Measurements from ENCODE around the gene PADI1.

The PADI1 gene

DNA sequence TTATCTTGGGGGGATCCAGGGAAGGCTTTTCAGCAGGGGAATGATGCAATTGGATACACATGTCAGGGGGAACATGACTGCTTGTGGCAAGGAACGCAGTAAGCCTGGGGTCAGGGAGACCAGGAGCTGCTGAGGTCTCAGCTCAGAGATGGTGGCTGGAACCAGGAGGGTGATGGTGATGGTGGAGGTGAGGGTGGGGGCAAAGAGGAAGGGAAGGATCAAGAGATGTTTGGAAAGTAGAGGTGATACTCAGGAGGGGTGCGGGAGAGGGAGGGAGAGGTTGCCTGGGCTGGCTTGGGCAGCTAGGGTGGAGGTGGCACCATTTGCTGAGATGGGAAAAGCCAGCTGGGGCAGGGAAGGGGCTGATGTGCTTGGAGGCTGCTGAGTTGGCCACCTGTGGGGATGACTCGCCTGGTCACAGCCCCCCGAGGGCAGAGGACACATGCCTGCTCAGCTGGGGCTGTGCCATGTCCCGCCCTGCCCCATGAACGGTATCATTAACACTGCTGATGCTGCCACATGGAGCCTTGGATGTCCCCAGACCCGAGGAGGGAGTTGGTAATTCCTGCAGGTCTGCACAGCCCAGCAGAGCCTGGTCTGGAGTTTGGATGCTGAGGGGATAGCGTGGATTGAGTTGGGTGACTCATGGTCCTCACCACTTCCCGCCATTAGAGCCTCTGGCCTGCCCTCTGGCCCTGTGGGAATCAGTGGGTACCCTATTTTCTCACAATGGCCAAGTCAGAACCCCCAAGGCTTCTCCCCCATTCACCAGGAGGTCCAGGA is 6.3 kb upstream of the PADI1 start:
- no peak for DNase-seq

DNA sequence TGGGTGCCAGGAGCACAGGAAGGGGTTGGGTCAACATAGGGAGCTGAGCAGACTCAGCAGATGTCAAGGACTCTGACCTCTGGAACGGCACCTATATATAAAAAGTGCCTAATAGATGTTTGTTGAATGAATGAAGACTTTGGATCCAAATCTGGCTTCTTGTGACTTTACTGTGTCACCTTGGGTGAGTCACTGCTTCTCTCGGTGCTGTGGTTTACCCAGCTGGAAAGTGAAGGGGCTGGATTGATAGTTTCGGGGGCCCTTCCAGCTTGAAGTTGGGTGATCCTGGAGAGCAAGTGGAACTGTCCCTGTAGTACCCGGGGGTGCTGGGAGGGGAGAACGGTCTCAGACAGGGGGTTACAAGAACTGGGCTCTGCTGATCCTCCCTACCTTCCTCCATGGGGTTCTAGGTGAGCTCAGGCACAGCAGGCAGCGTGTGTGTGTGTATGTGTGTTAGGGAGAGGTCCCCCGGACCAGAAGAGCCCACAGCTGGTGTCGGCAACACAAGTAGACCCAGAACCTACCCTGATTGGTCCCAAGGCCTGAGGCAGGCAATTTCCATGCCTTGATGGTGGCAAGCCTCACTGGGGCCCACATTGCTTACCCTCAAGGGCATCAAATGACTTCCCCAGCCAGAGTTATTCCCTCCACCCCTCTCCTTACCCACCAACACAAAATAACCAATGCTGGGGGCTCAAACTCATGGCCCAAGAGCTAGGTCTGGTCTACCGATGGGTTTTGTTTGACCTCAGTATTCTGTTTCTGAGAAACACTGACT is 5.5 kb upstream of the PADI1 start:
- DNase-seq = no peak

DNA sequence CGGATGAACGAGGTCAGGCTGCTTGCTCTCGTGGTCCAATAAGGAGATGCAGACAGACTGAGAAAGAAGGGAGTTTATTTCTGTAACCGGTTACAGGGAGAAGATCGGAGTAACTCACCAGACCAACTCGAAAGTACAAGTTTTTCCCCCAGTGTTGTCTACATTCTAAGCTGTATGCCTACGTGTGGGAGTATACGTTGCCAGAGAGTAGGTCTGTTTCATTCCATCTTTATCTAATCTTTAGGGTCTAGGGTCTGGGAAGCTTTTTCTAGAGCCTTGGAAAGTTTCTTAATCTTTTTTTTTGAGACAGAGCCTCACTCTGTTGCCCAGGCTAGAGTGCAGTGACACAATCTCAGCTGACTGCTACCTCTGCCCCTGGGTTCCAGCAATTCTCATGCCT is 4.7 kb upstream of the PADI1 start:
- DNase-seq = no peak

DNA sequence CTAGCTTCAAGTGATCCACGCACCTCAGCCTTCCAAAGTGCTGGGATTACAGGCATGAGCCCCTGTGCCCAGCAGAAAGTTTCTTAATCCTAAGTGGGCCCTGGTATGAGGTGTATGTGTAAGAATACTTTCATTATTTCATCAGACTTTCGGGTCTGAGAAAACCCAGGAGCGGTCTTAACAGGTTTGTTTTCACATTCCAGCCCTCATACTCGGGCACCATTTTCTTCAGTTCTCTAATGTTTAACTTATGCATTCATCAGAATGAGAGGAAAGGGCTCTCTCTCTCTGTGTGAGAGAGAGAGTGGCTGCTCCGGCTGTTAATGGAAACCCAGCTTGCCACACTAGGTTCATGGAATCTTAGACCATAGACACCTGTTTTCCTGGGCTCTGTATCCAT is 4.2 kb upstream of the PADI1 start:
- DNase-seq = no peak

DNA sequence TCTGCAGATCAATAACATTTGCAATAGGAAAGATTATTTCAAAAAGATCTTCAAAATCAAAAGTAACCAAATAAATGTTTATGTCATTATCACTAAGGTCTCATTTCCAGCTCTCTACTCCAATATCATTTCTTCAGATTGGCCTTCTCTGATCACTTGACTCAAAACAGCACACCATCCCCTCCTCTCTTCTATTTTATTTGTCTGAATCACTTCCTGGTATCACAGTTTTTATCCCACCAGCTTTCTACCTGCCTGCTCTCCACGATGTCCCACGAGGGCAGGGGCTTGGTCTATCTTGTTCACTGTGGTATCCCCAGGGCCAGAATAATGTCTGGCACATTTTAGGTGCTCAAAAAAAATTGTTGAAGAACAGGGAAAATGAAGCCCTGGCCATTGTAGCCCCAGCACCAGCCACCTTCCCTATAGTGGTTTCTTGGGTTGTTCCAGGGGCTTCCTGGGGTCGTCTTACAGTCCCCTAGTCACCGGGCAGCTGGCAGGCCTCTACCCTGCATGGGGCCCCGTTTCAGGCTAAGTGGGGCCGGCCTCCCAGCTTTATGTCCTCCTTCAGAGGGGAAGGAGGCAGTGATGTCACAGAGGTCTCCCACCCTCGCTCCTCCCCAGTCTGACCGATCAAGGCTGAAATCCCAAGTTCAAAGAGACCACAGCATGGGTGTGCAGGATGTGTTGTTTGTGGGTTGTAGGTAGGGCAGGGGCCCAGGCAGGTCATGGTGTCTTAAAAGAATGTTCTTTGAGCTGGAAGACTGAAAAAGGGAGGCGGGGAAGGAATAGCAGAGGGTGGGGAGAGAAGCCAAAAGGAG is 3.5 kb upstream of the PADI1 start:
- no peak for DNase-seq

DNA sequence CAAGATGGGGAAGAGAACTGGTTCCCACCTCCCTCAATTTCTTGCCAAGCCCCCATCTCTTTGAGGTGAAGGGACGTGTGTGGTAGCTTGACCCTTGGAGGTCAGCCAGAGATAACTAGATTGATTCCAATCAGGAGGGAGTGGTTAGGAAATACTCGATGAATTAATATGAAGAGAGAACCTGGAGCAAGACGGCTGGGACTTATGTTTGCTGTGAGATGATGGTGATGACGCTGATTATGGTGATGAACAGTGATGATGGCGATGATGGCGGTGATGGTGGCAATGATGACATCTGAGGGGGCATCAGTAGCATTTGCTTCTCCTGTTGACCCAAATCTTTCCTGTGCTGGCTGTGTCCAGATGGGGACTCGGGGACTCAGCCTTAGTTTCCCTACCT is 724 bp downstream of the PADI1 start:
- DNase-seq = no peak

DNA sequence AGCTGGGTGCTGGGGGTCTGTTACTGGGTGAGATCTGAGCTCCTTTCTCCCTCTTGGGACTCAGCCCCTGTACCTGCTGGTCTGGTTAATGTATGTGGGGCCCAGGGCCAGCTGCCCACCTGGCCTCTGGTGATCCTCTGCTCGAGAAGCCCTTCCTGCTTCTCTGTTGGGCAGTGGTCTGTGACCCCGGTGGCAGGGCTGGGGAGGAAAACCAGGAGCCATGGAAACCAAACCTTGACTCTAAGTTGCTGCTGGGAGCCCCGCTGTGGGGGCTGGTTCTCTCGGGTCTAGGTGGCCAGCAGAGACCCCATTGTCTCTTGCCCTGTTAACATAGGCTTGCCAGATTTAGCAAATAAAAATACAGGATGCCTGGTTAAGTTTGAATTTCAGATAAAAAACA is 1.3 kb downstream of the PADI1 start:
- DNase-seq = no peak

DNA sequence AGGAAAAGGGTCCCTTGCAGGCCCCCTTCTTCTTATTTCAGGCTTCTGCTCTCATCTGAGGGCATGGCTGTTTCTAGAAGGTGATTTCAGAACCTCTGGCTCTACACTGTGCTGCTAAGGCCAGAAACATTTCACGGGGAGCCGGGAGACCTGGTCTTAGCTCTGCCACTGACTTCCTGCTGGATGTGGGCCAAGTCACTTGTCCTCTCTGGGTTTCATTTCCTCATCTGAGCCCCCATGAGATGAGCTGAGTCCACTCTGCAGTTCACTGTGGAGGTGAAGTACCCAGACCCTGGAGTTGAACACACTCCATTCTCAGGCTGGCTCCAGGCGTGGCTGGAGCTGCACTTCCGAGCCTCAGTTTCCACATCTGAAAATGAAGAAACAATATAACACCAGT is 2.1 kb downstream of the PADI1 start:
- DNase-seq = no peak

DNA sequence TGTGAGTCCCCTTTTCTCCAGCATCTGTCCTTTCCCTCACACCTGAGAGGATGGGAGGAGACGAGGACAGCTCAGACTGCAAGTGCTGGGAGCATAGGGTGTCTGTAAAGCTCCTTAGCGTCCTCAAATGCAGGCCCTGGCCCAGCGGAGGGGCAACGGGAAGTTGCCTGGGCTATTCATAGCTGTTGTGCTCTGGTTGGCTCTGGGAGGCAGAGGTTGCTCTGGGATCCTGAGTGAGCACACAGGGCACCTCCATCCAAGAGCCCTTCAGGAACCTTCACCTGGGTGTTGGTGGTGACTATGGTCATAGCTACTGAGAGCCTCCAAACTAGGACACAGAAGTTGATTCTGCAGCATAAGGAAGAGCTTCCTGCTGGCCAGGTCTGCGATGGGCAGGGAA is 2.6 kb downstream of the PADI1 start:
- DNase-seq = no peak

DNA sequence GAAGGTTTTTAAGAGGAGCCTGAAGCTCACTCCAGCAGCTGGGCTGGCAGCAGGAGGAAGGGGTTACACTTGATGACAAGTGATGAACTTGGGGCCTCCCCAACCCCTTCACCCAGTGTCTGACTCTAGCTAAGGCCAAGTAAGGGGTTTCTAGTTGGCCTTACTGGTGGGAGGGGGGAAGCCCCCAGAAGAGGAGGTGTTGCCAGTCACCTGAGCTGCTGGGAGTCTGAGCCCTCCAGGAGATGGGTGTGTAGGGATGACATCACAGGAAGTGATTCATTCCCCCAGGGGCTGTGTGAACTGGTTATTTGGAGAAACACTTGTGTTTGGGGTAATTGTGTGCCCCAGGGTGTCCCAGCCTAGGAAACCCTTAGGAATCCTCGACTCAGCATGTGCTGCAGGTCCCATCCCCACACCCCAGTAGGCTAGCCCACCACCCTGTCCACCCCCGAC is 3.1 kb downstream of the PADI1 start:
- no peak for DNase-seq

DNA sequence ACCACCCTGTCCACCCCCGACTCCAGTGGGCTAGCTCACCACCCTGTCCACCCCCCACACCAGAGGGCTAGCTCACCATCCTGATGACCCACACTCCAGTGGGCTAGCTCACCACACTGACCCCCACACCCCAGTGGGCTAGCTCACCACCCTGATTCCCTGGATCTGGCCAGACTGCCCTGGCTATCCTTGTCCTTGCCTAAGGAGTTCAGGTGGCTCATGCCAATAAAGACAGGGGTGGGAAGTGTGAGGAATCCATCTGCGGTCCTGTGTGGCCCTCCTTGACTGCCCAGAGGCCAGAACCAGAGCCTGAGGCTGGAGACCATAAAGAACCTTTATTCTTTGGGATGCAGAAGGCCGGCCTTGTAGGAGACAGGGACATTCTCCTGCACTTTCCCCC is 3.6 kb downstream of the PADI1 start:
- no peak for DNase-seq

DNA sequence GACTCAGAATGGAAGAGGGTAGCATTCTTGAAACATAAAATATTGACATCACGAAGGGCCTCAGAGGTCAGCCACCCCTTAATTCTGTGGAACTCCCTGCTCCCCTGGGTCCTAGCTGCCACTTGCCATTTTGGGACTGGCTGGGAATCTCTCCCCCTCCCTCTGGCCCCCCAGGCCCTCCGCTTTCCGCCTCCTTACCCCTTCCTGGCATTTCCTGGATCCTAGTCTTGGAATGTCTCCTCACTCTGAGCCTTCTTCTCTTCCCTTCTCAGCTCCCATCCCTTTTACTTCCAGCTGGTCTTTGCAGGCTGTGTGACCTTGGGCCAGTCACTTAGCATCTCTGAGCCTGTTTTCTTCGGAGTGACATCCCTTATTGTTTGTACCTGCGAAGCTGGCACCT is 4.5 kb downstream of the PADI1 start:
- no peak for DNase-seq

DNA sequence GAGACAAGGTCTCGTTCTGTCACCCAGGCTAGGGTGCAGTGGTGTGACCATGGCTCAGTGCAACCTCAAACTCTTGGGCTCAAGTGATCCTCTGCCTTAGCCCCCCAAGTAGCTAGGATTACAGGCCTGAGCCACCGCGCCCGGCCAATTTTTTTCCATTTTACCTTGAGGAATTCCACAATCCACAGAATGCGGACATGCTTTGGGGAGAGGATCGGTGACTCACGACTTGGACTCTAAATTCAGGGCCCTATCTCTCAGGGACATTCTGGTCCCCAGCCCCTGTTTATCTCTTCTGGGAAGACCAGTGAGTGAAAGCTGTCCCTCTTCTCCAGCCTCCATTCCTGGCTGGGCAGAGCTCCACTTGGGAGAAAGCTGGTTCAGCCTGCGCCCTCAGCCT is 5.2 kb downstream of the PADI1 start:
- DNase-seq = no peak

DNA sequence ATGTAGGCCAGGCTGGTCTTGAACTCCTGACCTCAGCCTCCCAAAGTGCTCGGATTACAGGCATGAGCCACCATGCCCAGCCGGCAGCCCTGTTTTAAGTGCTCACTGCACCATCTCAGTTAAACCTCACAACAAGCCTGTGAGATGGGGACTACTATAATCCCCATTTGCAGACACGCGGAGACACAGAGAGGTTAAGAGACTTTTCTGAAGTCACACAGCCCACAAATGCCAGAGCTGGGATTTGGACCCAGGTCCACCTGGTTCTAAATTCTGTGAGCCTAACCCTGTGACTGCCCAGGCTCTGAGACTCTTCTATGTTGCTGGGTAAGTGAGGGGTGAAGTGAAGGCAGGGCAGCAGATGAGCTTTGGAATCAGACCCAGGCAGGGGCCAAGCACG is 6.4 kb downstream of the PADI1 start:
- no peak for DNase-seq

DNA sequence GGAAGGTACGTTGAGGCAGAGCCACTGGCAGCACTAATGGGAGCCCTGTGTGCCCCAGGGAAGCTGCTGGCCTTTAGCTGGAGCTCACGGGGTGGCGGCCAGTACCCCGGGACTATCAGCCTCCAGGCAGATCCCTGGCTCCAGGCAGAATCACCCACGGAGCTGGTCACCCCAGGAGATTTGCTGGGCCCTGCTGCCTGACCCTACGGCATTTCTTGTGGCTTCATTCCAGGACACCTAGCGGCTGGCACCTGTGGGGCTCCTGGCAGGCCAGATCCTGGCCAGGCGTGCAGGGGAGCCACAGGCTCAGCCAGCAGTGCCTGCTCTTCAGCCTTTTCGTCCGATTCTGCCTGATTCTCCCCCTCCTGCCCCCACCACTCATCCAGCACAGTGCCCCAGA is 7.1 kb downstream of the PADI1 start:
- no peak for DNase-seq

DNA sequence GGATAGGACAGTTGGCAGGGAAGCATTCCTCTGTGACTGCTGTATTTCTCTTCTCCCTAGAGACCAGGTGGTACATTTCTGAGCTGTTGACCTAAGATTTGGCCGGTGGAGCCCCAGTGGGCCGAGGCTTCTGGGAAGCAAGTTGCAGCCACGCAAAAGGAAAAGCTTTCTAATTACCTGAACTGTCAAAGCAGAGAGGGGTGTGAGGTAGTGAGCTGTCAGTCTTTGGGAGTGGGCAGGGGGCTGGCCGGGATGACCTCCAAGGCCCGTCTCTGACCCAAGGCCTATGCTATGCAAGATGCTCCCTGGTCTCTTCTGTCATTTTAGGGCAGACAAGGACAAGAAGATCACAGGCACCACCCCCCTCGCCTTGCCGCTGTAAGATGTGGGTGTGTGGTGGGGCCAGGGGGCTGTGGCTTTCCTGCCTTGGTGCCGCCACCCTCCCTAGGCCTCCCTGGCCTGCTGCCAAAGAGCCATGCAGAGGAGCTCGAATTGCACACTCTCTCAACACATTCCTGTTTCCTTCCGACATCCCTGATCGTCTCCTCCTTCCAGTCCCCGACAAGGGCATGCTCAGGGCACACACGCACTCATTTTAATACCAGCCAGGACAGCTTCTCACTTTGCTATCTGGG is 7.7 kb downstream of the PADI1 start:
- DNase-seq = no peak

DNA sequence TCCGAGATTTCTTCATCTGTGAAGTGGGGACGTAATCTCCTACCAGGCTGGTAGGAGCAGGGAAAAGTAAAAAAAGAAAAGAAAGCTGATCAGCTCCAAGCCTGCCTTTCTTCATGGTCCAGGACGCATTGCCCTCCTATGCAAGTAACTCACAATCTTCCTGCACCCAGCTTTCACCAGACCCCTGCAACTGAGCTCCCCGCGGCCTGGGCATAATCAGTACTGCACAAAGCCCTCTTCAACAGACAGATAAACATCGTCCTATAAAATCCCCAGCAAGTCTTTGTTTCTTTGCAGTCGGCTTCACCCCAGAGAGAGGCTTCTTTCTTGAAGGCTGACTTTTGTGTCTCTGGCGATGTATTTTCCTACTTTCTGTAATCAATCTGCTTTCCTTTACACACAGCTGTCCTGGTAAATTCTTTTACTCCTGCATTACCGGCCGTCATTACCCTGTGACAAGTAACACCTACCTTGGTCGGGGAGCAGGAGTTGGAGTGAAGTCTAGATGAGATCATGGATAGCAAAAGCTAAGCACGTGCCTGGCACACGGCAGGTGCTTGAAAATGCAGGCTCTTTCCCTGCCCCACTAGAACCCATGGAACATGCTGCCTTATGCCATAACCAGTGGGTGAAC is 8.3 kb downstream of the PADI1 start:
- DNase-seq = no peak

DNA sequence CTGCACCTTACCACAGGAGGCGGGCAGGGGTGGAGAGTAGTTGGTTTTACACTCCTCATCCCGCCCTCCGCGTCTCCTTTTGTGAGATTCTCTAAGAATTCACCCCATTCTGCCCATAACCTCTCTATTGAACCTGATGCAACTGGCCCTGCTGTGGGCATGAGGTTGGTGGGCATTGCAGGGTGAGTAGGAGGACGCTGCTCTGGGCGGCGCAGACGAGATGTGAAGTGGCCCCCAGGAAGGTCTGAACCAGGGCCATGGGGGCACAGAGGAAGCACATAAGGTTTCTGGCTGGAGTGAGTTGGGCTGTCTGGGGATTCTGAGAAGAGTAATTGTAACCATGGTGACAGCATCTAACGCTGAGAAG is 8.8 kb downstream of the PADI1 start:
- no peak for DNase-seq

DNA sequence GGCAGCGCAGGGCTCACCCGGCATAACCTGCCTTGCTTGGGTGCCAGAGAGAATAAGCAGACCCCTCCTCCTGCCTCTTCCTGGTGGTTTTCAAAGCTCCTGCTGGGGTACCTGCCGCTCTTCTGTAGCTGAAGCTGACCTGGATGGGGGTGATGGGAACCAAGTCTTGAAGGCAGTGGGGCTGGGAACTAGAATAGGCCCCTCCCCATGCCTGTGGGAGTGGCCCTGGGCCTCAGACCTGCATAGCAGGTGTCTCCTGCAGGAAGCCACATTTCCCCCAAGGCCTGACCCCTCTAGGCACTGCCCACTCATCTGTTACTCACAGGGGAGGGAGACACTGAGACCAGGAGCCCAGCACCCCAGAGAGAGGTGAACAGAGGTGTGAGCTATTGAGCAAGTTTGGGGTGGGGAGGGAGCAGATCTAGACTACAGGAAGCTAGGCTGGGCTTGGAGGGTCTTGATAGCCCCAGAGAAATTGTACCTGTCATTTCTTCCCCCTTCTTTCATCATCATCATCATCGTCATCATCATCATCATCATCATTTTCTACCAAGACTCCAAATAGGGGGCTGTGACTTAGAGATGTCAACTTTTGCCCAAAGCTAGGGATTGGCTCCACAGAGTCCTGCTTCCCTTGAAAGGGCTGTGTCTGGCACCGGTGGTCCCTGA is 10.1 kb downstream of the PADI1 start:
- DNase-seq = no peak

DNA sequence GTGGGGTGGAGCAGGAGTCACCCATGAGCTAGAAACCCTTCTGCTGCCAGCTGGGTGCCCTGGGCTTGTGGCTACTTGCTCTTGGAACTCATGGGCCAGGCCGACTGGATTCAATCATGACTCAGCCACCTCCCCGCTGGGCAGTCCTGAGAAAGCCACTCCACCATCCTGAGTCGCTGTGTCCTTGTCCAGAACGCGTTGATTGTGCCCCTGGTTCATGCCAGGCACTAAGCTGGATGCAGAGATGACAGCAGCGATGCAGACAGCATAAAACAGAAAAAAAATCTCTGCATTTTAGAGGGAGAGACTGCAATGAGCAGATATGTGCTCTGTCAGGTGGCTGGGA is 10.6 kb downstream of the PADI1 start:
- DNase-seq = no peak

DNA sequence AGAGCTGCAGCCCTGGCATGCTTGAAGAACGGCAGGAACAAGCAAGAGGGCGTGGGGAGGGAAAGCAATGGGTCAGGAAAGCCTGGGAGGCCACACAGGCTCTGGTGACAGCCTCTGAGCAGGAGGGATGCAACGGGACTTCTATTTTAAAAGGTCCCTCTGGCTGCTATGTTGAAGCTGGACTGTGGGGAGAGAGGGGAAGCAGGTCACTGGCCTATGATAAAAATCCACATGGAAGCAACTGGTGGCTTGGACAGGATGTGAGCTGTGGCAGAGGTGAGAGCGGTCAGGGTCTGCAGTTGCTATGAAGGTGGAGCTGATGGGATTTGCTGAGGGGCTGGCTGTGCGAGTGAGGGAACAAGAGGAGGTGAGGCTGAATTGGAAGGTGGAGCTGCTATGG is 11.2 kb downstream of the PADI1 start:
- DNase-seq = no peak

DNA sequence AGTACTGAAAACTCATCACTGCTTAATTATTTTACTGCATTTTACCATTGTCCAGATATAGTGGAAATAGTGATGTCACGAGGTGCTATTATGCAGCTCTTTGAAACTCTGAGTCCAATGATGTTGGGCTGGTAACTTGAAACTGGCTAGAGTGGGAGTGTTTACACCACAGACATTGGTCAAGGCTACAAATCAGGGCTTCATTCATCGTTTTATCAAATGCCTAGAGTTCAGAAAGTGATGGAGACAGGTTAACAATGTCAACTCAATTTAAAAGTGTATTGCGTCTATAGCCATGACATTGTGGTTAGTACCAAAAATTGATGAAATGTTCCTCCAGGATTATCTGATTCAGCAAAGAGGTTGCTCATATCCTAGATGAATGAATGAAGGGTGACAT is 12.7 kb downstream of the PADI1 start:
- DNase-seq = no peak
